B cell (primary cell): ENCODE measurements around the gene ZBTB40. TPM values are rescaled to one million over a fixed set of nuclear protein-coding genes. Genes with fewer than 3 reads are reported as not detected.

ENCODE experiments used
- ATAC-seq: fragments of 200-7000 bp; cut with Tn5 transposase; one replicate; pipeline ENCODE4 v1.10.0; 2021; ENCODE audit warnings: low read depth, mild to moderate bottlenecking, moderate number of reproducible peaks, moderate library complexity
- CTCF ChIA-PET: fragments of 350-600 bp; sonication (Branson Sonifier 250); formaldehyde crosslinking; loops from one replicate; lab custom pipeline; 2021; ENCODE audit warnings: antibody characterized with exemption, inconsistent platforms; lab: Charles Lee
- POLR2A ChIA-PET: fragments of 350-600 bp; sonication (Branson Sonifier 250); formaldehyde crosslinking; loops from one replicate; lab custom pipeline; 2021; ENCODE audit warnings: antibody characterized with exemption; lab: Charles Lee
- DNase-seq: peaks from one replicate; pipeline ENCODE4 v3.0.0; 2013
- H2AFZ ChIP-seq: 2 replicates; pipeline ENCODE4 v1.6.1; 2012; ENCODE audit warnings: mild to moderate bottlenecking, low read depth, low read length; ENCODE audit not compliant: insufficient read depth, poor library complexity, severe bottlenecking
- H3K27ac ChIP-seq, 2 donors: 1 replicate in 1 of 2; 2 replicates in 1 of 2; pipeline ENCODE4 v1.5.1; 2012 to 2013; ENCODE audit warnings: low read length in 2 of 2, mild to moderate bottlenecking in 2 of 2, moderate library complexity in 1 of 2
- H3K27me3 ChIP-seq, 4 experiments: fragments of 200-600 bp in 1 of 4; sonication (generic) in 1 of 4; replicated peaks in 1 of 4; 1 replicate in 2 of 4; 2 replicates in 2 of 4; pipeline versions ENCODE4 v1.6.1 to v1.7.0; 2013 to 2016; ENCODE audit warnings: low read length in 3 of 4, mild to moderate bottlenecking in 2 of 4, mixed read lengths in 1 of 4, moderate library complexity in 1 of 4; ENCODE audit not compliant: insufficient read depth in 4 of 4, control insufficient read depth in 3 of 4; ENCODE audit errors: control extremely low read depth in 1 of 4
- H3K36me3 ChIP-seq, 2 experiments: replicated peaks in 1 of 2; 1 replicate in 1 of 2; 2 replicates in 1 of 2; pipeline versions ENCODE4 v1.6.1 to v1.7.1; 2013; ENCODE audit warnings: low read length in 1 of 2; ENCODE audit not compliant: insufficient read depth in 2 of 2, control insufficient read depth in 1 of 2; ENCODE audit errors: control extremely low read depth in 1 of 2, extremely low read depth in 1 of 2
- H3K4me1 ChIP-seq, 2 donors: fragments of 200-600 bp in 1 of 2; sonication (generic) in 1 of 2; 1 replicate in 1 of 2; 2 replicates in 1 of 2; pipeline versions ENCODE4 v1.5.1 to v1.6.1; 2013 to 2017; ENCODE audit warnings: low read length in 2 of 2; ENCODE audit not compliant: control insufficient read depth in 2 of 2, insufficient read depth in 2 of 2
- H3K4me2 ChIP-seq: replicated peaks from 2 replicates; pipeline ENCODE3; 2012; ENCODE audit warnings: mild to moderate bottlenecking, low read depth, low read length; ENCODE audit not compliant: poor library complexity, severe bottlenecking
- H3K4me3 ChIP-seq, 5 experiments: fragments of 200-600 bp in 1 of 5; sonication (generic) in 1 of 5; 1 replicate in 3 of 5; 2 replicates in 2 of 5; pipeline versions ENCODE4 v1.5.1 to v1.7.0; 2011 to 2016; ENCODE audit warnings: low read length in 4 of 5, mild to moderate bottlenecking in 4 of 5, low read depth in 2 of 5, control low read depth in 1 of 5, moderate library complexity in 1 of 5; ENCODE audit not compliant: insufficient read depth in 1 of 5; ENCODE audit errors: control extremely low read depth in 1 of 5, extremely low read depth in 1 of 5
- H3K79me2 ChIP-seq: fragments of 200-600 bp; sonication (generic); one replicate; pipeline ENCODE4 v1.6.0; 2016; ENCODE audit warnings: low read length; ENCODE audit not compliant: control insufficient read depth, insufficient read depth
- H3K9ac ChIP-seq: fragments of 200-600 bp; sonication (generic); 2 replicates; pipeline ENCODE4 v1.6.1; 2017; ENCODE audit warnings: mild to moderate bottlenecking, low read length, moderate library complexity
- H3K9me3 ChIP-seq, 3 donors: one replicate each; pipeline versions ENCODE4 v1.6.1 to v1.7.1; 2013; ENCODE audit warnings: low read length in 2 of 3; ENCODE audit not compliant: control insufficient read depth in 2 of 3, insufficient read depth in 1 of 3; ENCODE audit errors: control extremely low read depth in 1 of 3
- H4K20me1 ChIP-seq: 2 replicates; pipeline ENCODE4 v1.6.0; 2012; ENCODE audit warnings: mild to moderate bottlenecking, low read length; ENCODE audit not compliant: insufficient read depth, control insufficient read depth, poor library complexity, severe bottlenecking
- H3K27ac Mint-ChIP-seq: one replicate; pipeline ENCODE4 v1.8.0; 2021; ENCODE audit warnings: mixed read lengths
- H3K27me3 Mint-ChIP-seq: one replicate; pipeline ENCODE4 v1.8.0; 2021; ENCODE audit warnings: mixed read lengths
- H3K4me1 Mint-ChIP-seq: one replicate; pipeline ENCODE4 v1.8.0; 2021; ENCODE audit warnings: mixed read lengths
- H3K4me3 Mint-ChIP-seq: one replicate; pipeline ENCODE4 v1.8.0; 2021; ENCODE audit warnings: mixed read lengths
- H3K9me3 Mint-ChIP-seq: one replicate; pipeline ENCODE4 v1.8.0; 2022; ENCODE audit warnings: mixed read lengths; ENCODE audit not compliant: insufficient read depth
- EZH2 ChIP-seq: IDR thresholded peaks from 2 replicates; pipeline ENCODE4 v1.6.1; 2012; ENCODE audit warnings: borderline replicate concordance, low read depth, mild to moderate bottlenecking, moderate library complexity, low read length; ENCODE audit not compliant: insufficient read depth, poor library complexity, severe bottlenecking
- WGBS: methylation state at CpG from one replicate; pipeline ENCODE4 v1.1.5; 2013; ENCODE audit warnings: missing lambda C conversion rate; ENCODE audit not compliant: insufficient coverage; 5-methylcytosine and 5-hydroxymethylcytosine counted together
- intact Hi-C: fragments of 100-400 bp; cut with micrococcal nuclease; formaldehyde crosslinking; loops from one replicate; pipeline ENCODE4 v1.10.0; 2022
- polyA plus RNA-seq: library from polyadenylated mRNA; depleted of rRNA; stranded (reverse); fragments of >200 nt; gene quantifications from 2 replicates; pipeline ENCODE4 v1.2.3, GENCODE V29; 2012
- total RNA-seq, 2 donors: library from RNA; stranded (reverse); fragments of 120-200 nt in 1 of 2; gene quantifications; 1 replicate in 1 of 2; 2 replicates in 1 of 2; pipeline versions ENCODE4 v1.2.3 to v1.2.4, GENCODE V29; 2013 to 2022
- TF ChIP-seq, protein P1 (sequence below): fragments of 200-600 bp; IDR thresholded peaks from one replicate; pipeline ENCODE4 v1.8.0; 2022; ENCODE audit warnings: antibody characterized with exemption, mild to moderate bottlenecking

Gene ZBTB40
- total and polyA plus RNA-seq, 2 donors (not counting 1 experiment from before 2014, with no cell fraction given): 30.9 to 51.9 TPM

DNA sequence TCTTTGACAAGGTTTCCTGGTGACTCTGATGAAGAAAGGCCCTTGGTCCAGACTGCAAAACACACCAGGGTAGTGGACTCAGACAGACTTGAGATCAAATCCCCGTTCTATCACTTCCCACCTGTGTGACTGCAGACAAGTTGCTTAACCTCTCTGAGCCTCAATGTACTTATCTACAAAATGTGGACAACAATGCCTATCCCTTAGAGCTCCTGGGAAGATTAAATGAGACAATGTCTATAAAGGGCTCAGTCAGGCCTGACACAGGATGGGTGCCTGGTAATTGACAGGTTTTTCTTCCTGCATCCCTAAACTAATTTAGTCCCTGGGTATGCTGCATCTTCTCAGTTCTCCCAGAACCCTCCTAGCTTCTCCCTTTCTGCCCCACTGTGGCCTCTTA, 37.9 kb upstream of the ZBTB40 start:
- H3K4me1 ChIP-seq: peaks cover 0 to 7% of the 10 kb centered on the region in 2 donors
- H3K27ac Mint-ChIP-seq: no peak overlapping the region
- peaks cover 4% of the 10 kb centered on the region for H3K4me1 Mint-ChIP-seq
- no peak overlapping the region for H2AFZ ChIP-seq
- peaks cover 31% of the 10 kb centered on the region for H3K27me3 Mint-ChIP-seq
- H3K4me2 ChIP-seq: no peak overlapping the region
- ChIA-PET CTCF (no interaction called here), POLR2A (no interaction called here)
- ATAC-seq (no peak), DNase-seq (no peak)
- TF ChIP-seq, protein P1, sequence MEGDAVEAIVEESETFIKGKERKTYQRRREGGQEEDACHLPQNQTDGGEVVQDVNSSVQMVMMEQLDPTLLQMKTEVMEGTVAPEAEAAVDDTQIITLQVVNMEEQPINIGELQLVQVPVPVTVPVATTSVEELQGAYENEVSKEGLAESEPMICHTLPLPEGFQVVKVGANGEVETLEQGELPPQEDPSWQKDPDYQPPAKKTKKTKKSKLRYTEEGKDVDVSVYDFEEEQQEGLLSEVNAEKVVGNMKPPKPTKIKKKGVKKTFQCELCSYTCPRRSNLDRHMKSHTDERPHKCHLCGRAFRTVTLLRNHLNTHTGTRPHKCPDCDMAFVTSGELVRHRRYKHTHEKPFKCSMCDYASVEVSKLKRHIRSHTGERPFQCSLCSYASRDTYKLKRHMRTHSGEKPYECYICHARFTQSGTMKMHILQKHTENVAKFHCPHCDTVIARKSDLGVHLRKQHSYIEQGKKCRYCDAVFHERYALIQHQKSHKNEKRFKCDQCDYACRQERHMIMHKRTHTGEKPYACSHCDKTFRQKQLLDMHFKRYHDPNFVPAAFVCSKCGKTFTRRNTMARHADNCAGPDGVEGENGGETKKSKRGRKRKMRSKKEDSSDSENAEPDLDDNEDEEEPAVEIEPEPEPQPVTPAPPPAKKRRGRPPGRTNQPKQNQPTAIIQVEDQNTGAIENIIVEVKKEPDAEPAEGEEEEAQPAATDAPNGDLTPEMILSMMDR: no peak
- no peak for TF ChIP-seq EZH2
- WGBS: 33% methylated on average over 1 of the region's 1 CpG
- no peak overlapping the region for H3K9ac ChIP-seq
- H3K9me3 Mint-ChIP-seq: no peaks in the 10 kb centered on the region
- peaks cover 0 to 19% (median 4%) of the 10 kb centered on the region in 4 experiments for H3K27me3 ChIP-seq
- H4K20me1 ChIP-seq: no peaks in the 10 kb centered on the region
- no peak overlapping the region for H3K27ac ChIP-seq
- H3K4me3 ChIP-seq: no peak overlapping the region
- H3K9me3 ChIP-seq: peaks cover 0 to 4% (median 0%) of the 10 kb centered on the region in 3 donors
- no peak overlapping the region for H3K4me3 Mint-ChIP-seq
- H3K36me3 ChIP-seq: no peaks in the 10 kb centered on the region
- intact Hi-C loops: no loop called here
- no peaks in the 10 kb centered on the region for H3K79me2 ChIP-seq

DNA sequence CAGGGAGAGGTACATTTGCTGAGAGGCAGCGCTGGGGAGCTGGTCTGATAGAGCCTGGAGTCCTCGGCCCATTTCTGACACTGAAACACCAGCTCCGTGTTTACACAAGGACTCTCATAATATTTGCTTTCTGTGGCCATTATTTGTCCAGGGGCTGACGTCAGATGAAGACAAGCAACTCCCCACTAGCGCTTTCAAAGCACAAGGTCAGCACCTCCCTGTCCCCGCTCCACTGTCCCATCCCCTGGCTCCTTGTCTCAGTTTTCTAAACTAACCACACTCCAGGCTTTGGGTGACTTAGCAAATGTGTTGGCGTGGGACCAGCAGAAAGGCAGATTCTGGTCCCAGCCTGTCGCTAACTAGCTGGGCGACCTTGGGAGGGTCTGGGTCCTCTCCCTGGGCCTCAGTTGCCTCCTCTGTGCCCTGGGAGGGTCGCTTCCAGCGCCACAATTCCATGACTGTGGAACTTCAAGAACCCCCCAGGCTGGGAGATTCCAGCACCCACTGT, 37.4 kb upstream of the ZBTB40 start:
- Histone ChIP-seq H4K20me1 (no peaks in the 10 kb centered on the region), H3K9me3 (peaks cover 0 to 4% (median 0%) of the 10 kb centered on the region in 3 donors), H3K27me3 (peaks cover 0 to 19% (median 4%) of the 10 kb centered on the region in 4 experiments), H2AFZ (no peak overlapping the region), H3K4me3 (no peak overlapping the region), H3K27ac (no peak overlapping the region), H3K9ac (no peak overlapping the region), H3K36me3 (no peaks in the 10 kb centered on the region), H3K79me2 (no peaks in the 10 kb centered on the region), H3K4me1 (peaks cover 0 to 12% of the 10 kb centered on the region in 2 donors), H3K4me2 (no peak overlapping the region)
- Mint-ChIP-seq H3K27ac (no peak overlapping the region), H3K4me3 (no peak overlapping the region), H3K9me3 (no peaks in the 10 kb centered on the region), H3K27me3 (peaks cover 36% of the 10 kb centered on the region), H3K4me1 (peaks cover 9% of the 10 kb centered on the region)
- DNase-seq (no peak), ATAC-seq (no peak)
- TF ChIP-seq, protein P1: no peak
- TF ChIP-seq EZH2: no peak
- POLR2A ChIA-PET: interaction anchor here (0.6 kb wide), 1 partner anchor 113 kb away, joined by 3 read pairs; no protein-coding TSS in a partner anchor
- CTCF ChIA-PET: no interaction called here
- intact Hi-C loops: no loop called here
- 88% methylated on average over 11 of the region's 11 CpGs for WGBS
